K562 (cell line): ENCODE data around the gene COQ6. TPM values are rescaled to one million over a fixed set of nuclear protein-coding genes. Genes with fewer than 3 reads are reported as not detected.

Experiments used
- ATAC-seq: fragments of 200-7000 bp; cut with Tn5 transposase; 3 replicates; pipeline ENCODE4 v1.9.1; 2020; ENCODE audit warnings: moderate library complexity
- BruUV-seq: library from RNA; stranded (reverse); fragments of 400-500 nt; replicated peaks from 2 replicates; lab custom pipeline; 2021; lab: Mats Ljungman, UMichigan
- CTCF ChIA-PET: fragments of 300-600 bp; formaldehyde crosslinking; extraction: SDS; loops from one replicate; lab custom pipeline; 2021; ENCODE audit warnings: low intra/inter-chr PET ratio; lab: Yijun Ruan, JAX
- POLR2A ChIA-PET: fragments of 300-600, 350-650 bp; sonication (Branson Sonifier 250); formaldehyde crosslinking; extraction: SDS; loops from one replicate; lab custom pipeline; 2021; ENCODE audit warnings: antibody characterized with exemption, inconsistent platforms; lab: Yijun Ruan, JAX
- DNase-seq, 4 experiments: peaks; one replicate each; pipeline versions ENCODE4 v3.0.0 to v3.0.0-alpha.2; 2011 to 2018; ENCODE audit warnings: low spot score in 3 of 4, mixed read lengths in 3 of 4; ENCODE audit errors: extremely low read depth in 1 of 4
- FAIRE-seq: peaks from 2 replicates; lab custom pipeline; 2011; peaks lifted over from hg19 to GRCh38; lab: Jason Lieb, UNC
- H2AFZ ChIP-seq: 2 replicates; pipeline ENCODE4 v1.6.0; 2011; ENCODE audit warnings: low read depth, low read length, control low read depth, inconsistent platforms
- H3K27ac ChIP-seq: fragments of 200-600 bp; 3 replicates; pipeline ENCODE4 v1.8.0; 2011; ENCODE audit warnings: low read depth, mild to moderate bottlenecking, control low read depth, inconsistent platforms, low read length, moderate library complexity, mixed read lengths; ENCODE audit errors: extremely low read depth
- H3K27me3 ChIP-seq, 2 experiments: fragments of 300-600 bp in 1 of 2; 2 replicates in 1 of 2; 3 replicates in 1 of 2; pipeline versions ENCODE4 v1.6.0 to v1.8.0; 2011; ENCODE audit warnings: inconsistent platforms in 2 of 2, low read length in 2 of 2, mild to moderate bottlenecking in 1 of 2, mixed read lengths in 1 of 2, moderate library complexity in 1 of 2; ENCODE audit not compliant: control insufficient read depth in 2 of 2, insufficient read depth in 2 of 2
- H3K36me3 ChIP-seq: fragments of 300-600 bp; 3 replicates; pipeline ENCODE4 v1.8.0; 2011; ENCODE audit warnings: mild to moderate bottlenecking, low read length, inconsistent platforms; ENCODE audit not compliant: control insufficient read depth, insufficient read depth
- H3K4me1 ChIP-seq, 2 experiments: fragments of 200-600 bp in 1 of 2; replicated peaks in 1 of 2; 2 replicates in 1 of 2; 3 replicates in 1 of 2; pipeline versions ENCODE4 v1.5.1 to v1.8.0; 2011; ENCODE audit warnings: inconsistent platforms in 2 of 2, low read length in 2 of 2, mild to moderate bottlenecking in 1 of 2, mixed read lengths in 1 of 2, moderate library complexity in 1 of 2; ENCODE audit not compliant: control insufficient read depth in 2 of 2, insufficient read depth in 2 of 2
- H3K4me2 ChIP-seq: 2 replicates; pipeline ENCODE4 v1.6.1; 2011; ENCODE audit warnings: low read length, control low read depth, inconsistent platforms, mixed read lengths; ENCODE audit not compliant: insufficient read depth
- H3K4me3 ChIP-seq: fragments of 200-600 bp; sonication (generic), shearing (Covaris generic); 2 replicates; pipeline ENCODE4 v1.5.1; 2016; ENCODE audit warnings: control low read depth, inconsistent platforms
- H3K79me2 ChIP-seq: fragments of 200-600 bp; 3 replicates; pipeline ENCODE4 v1.8.0; 2011; ENCODE audit warnings: low read length, inconsistent platforms; ENCODE audit not compliant: control insufficient read depth, insufficient read depth
- H3K9ac ChIP-seq, 2 experiments: 2 replicates each; pipeline versions ENCODE4 v1.6.0 to v1.6.1; 2011; ENCODE audit warnings: low read depth in 2 of 2, low read length in 2 of 2, control low read depth in 1 of 2, inconsistent platforms in 1 of 2, mild to moderate bottlenecking in 1 of 2, mixed read lengths in 1 of 2; ENCODE audit not compliant: insufficient read depth in 1 of 2
- H3K9me1 ChIP-seq: one replicate; pipeline ENCODE4 v1.6.0; 2011; ENCODE audit warnings: inconsistent platforms, mild to moderate bottlenecking, low read length, moderate library complexity; ENCODE audit not compliant: control insufficient read depth, insufficient read depth
- H3K9me3 ChIP-seq: replicated peaks from 2 replicates; pipeline ENCODE4 v1.5.1; 2011; ENCODE audit warnings: low read depth, low read length, inconsistent platforms; ENCODE audit not compliant: control insufficient read depth, insufficient read depth
- H4K20me1 ChIP-seq: replicated peaks from 2 replicates; pipeline ENCODE4 v1.6.1; 2011; ENCODE audit warnings: low read length, inconsistent platforms, mixed read lengths; ENCODE audit not compliant: control insufficient read depth, insufficient read depth
- C11orf30 ChIP-seq: fragments of 450-650 bp; IDR thresholded peaks from 2 replicates; pipeline ENCODE4 v1.6.1; 2016; ENCODE audit warnings: low read depth, mild to moderate bottlenecking
- CAMTA2 ChIP-seq: fragments of 250-450 bp; sonication (Bioruptor Pico); conservative IDR thresholded peaks from 2 replicates; pipeline ENCODE4 v1.5.1; 2022
- HBP1 ChIP-seq: fragments of 450-650 bp; formaldehyde crosslinking; IDR thresholded peaks from 2 replicates; pipeline ENCODE4 v1.4.0; 2022; ENCODE audit warnings: missing genetic modification characterization
- HLTF ChIP-seq: fragments of 450-650 bp; IDR thresholded peaks from 2 replicates; pipeline ENCODE4 v1.6.1; 2016
- HNRNPL ChIP-seq: fragments of 200-400 bp; formaldehyde crosslinking; IDR thresholded peaks from 2 replicates; pipeline ENCODE4 v1.6.1; 2017; ENCODE audit warnings: low read depth, mild to moderate bottlenecking, low read length
- MAZ ChIP-seq, 2 experiments: fragments of 450-650 bp in 1 of 2; sonication (generic) in 1 of 2; formaldehyde crosslinking; IDR thresholded peaks in 1 of 2; conservative IDR thresholded peaks in 1 of 2; 2 replicates each; pipeline versions ENCODE4 v1.4.0 to v1.5.0; 2020; ENCODE audit warnings: mild to moderate bottlenecking in 1 of 2, missing genetic modification reagents in 1 of 2
- NRF1 ChIP-seq, 2 experiments: fragments of 450-650 bp; IDR thresholded peaks in 1 of 2; conservative IDR thresholded peaks in 1 of 2; 2 replicates each; pipeline ENCODE4 v1.6.1; 2014; ENCODE audit warnings: mild to moderate bottlenecking in 2 of 2
- PPARD ChIP-seq: fragments of 250-450 bp; sonication (Bioruptor Pico); IDR thresholded peaks from 2 replicates; pipeline ENCODE4 v1.8.0; 2022; ENCODE audit warnings: inconsistent platforms, mild to moderate bottlenecking, moderate library complexity
- RNF2 ChIP-seq: sonication (generic); IDR thresholded peaks from 2 replicates; pipeline ENCODE4 v1.6.1; 2016
- SIN3B ChIP-seq: fragments of 450-650 bp; IDR thresholded peaks from 2 replicates; pipeline ENCODE4 v1.6.1; 2017; ENCODE audit warnings: low read depth, mild to moderate bottlenecking, moderate library complexity
- TRIM24 ChIP-seq, 2 experiments: fragments of 450-650 bp; IDR thresholded peaks; 2 replicates each; pipeline ENCODE4 v1.6.1; 2016
- ZBTB8A ChIP-seq: fragments of 450-650 bp; IDR thresholded peaks from 2 replicates; pipeline ENCODE4 v1.6.1; 2018; ENCODE audit warnings: mild to moderate bottlenecking, moderate library complexity; ENCODE audit not compliant: partially characterized antibody
- ZNF224 ChIP-seq: sonication (generic); formaldehyde crosslinking; IDR thresholded peaks from 2 replicates; pipeline ENCODE4 v1.8.0; 2022; ENCODE audit warnings: mild to moderate bottlenecking, missing genetic modification reagents
- ZNF232 ChIP-seq: sonication (generic); formaldehyde crosslinking; IDR thresholded peaks from 2 replicates; pipeline ENCODE4 v1.8.0; 2022; ENCODE audit warnings: mild to moderate bottlenecking, missing genetic modification reagents
- ZNF444 ChIP-seq: fragments of 250-450 bp; sonication (Bioruptor Pico); IDR thresholded peaks from 2 replicates; pipeline ENCODE4 v1.4.0; 2020; ENCODE audit warnings: mild to moderate bottlenecking, moderate library complexity
- ZNF445 ChIP-seq: fragments of 250-450 bp; sonication (Bioruptor Pico); IDR thresholded peaks from 2 replicates; pipeline ENCODE4 v1.4.0; 2020; ENCODE audit warnings: low read depth, mild to moderate bottlenecking, moderate library complexity
- WGBS: fragments of 100-300 bp; shearing (Covaris generic); methylation state at CpG from one replicate; pipeline ENCODE4 v1.1.6; 2016; ENCODE audit warnings: low coverage, mixed read lengths; ENCODE audit not compliant: insufficient coverage; ENCODE audit errors: missing lambda C conversion rate; 5-methylcytosine and 5-hydroxymethylcytosine counted together
- in situ Hi-C: fragments of 300-500 bp; cut with MboI; formaldehyde crosslinking; loops from 4 replicates; pipeline ENCODE4 v1.15.0; 2018; ENCODE audit warnings: inconsistent platforms, mixed read lengths
- intact Hi-C: fragments of 100-400 bp; cut with micrococcal nuclease; formaldehyde crosslinking; loops from 2 replicates; pipeline ENCODE4 v1.14.2; 2022
- polyA plus RNA-seq, 8 experiments: library from polyadenylated mRNA; depleted of rRNA in 4 of 8; stranded (reverse) in 5 of 8; unstranded in 3 of 8; fragments of >200 nt; fragmentation: Nextera tagmentation in 2 of 8; fragmentation: Illumina TruSeq in 1 of 8; extraction: Ambion mirVana in 2 of 8; extraction: Trizol in 1 of 8; gene quantifications; 2 replicates each; pipeline versions ENCODE4 v1.2.1 to v1.2.3, GENCODE V29; 2011 to 2014; ENCODE audit warnings: inconsistent platforms in 1 of 8, missing spikeins in 1 of 8
- total RNA-seq, 7 experiments: library from RNA; depleted of rRNA in 6 of 7; stranded (reverse); fragments of >200 nt in 6 of 7; fragmentation: Illumina TruSeq in 2 of 7; extraction: Trizol in 2 of 7; gene quantifications; 2 replicates each; pipeline versions ENCODE4 v1.2.1 to v1.2.3, GENCODE V29; 2011 to 2021; ENCODE audit warnings: low replicate concordance in 1 of 7

The COQ6 gene
- total and polyA plus RNA-seq, 9 of the 15 experiments (the other 6 are each of a cell fraction or from before 2014, with no cell fraction given): 4.3 to 29.0 (median 11.7) TPM

GRCh38 chr14:73996731-73997107 lies 46.6 kb downstream of the COQ6 start:
- BruUV-seq: no TSS peak
- no peaks in the 10 kb centered on the region for H3K79me2 ChIP-seq
- WGBS: 27% methylated on average over 2 of the region's 2 CpGs
- ChIA-PET CTCF (no interaction called here), POLR2A (interaction anchor here (0.7 to 1.0 kb wide), 3 partner anchors 10 to 61 kb away, joined by 3 to 6 read pairs (median 3); no protein-coding TSS in a partner anchor)
- H3K4me2 ChIP-seq: no peak overlapping the region
- H3K4me1 ChIP-seq: no peaks in the 10 kb centered on the region
- no peak overlapping the region for H3K9ac ChIP-seq
- H2AFZ ChIP-seq: no peak overlapping the region
- H3K36me3 ChIP-seq: peaks cover 18% of the 10 kb centered on the region; the same call in 2 of the 3 replicates
- ATAC-seq (no peak), DNase-seq (no peak)
- H3K27me3 ChIP-seq: no peaks in the 10 kb centered on the region
- H3K9me1 ChIP-seq: no peaks in the 10 kb centered on the region
- TF ChIP-seq SIN3B (no peak), ZBTB8A (no peak), ZNF224 (CRISPR knock-in tag) (no peak), C11orf30 (no peak), HNRNPL (no peak), PPARD (no peak), ZNF232 (CRISPR knock-in tag) (no peak), NRF1 (conservative IDR thresholded peaks at IDR 0.05 in 1 of 2, IDR thresholded peaks at IDR 0.05 in 1 of 2) (no peak), MAZ (CRISPR knock-in tag; conservative IDR thresholded peaks at IDR 0.05 in 1 of 2, IDR thresholded peaks at IDR 0.05 in 1 of 2) (no peak), HLTF (no peak), TRIM24 (IDR thresholded peaks at IDR 0.05) (no peak), RNF2 (no peak), ZNF445 (CRISPR knock-in tag) (no peak), CAMTA2 (CRISPR knock-in tag) (no peak), HBP1 (CRISPR knock-in tag) (no peak), ZNF444 (CRISPR knock-in tag) (no peak)
- TF ChIP-seq, all 486 proteins: peak for 0
- Histone ChIP-seq H3K27ac (no peak overlapping the region), H3K4me3 (no peak overlapping the region), H4K20me1 (no peaks in the 10 kb centered on the region), H3K9me3 (no peaks in the 10 kb centered on the region)
- in situ Hi-C loops: no loop called here
- no peak for FAIRE-seq
- intact Hi-C loops: no loop called here
